ENCODE data around the gene DROSHA.

- TF ChIP-seq CTCF (conservative IDR thresholded peaks at IDR 0.05 in 1 of 2, IDR thresholded peaks at IDR 0.05 in 1 of 2; ENCODE audit: extremely low read depth in 1 of 2, insufficient read depth in 1 of 2, low read depth in 1 of 2, low read length in 2 of 2) (no peak), EZH2 (IDR thresholded peaks at IDR 0.05; ENCODE audit: borderline replicate concordance, low read length) (no peak)
Measured at GRCh38 chr5:31404325-31404724, 127.6 kb downstream of the DROSHA start.
